HG03060 (cell line): ENCODE data around the gene UBE2H.
A peak's percentile ranks its signal among the peaks of the same experiment; 100 is the strongest.

Experiments
- ATAC-seq: cut with Tn5 transposase; IDR thresholded peaks from one replicate; pipeline ENCODE4 v1.9.1; 2021; ENCODE audit warnings: low read depth, moderate number of reproducible peaks; ENCODE audit not compliant: unreplicated experiment

UBE2H gene

GRCh38 chr7:129950933-129951225, 1.9 kb downstream of the UBE2H start:
- no peak for ATAC-seq

- no peak for ATAC-seq
Observed at GRCh38 chr7:129950191-129950932, 2.4 kb downstream of the UBE2H start.

GRCh38 chr7:129949292-129950133, 3.2 kb downstream of the UBE2H start:
- no peak for ATAC-seq

- no peak for ATAC-seq
Observed at GRCh38 chr7:129948877-129949291, 3.9 kb downstream of the UBE2H start.

GRCh38 chr7:129948338-129948737, 4.4 kb downstream of the UBE2H start:
- no peak for ATAC-seq

- no peak for ATAC-seq
Observed at GRCh38 chr7:129947701-129948100, 5.1 kb downstream of the UBE2H start.

- ATAC-seq = no peak
Observed at GRCh38 chr7:129947049-129947448, 5.7 kb downstream of the UBE2H start.

- no peak for ATAC-seq
Observed at GRCh38 chr7:129946282-129946681, 6.5 kb downstream of the UBE2H start.

- ATAC-seq = no peak
Observed at GRCh38 chr7:129943352-129943751, 9.4 kb downstream of the UBE2H start.

GRCh38 chr7:129940329-129940728, 12.4 kb downstream of the UBE2H start:
- ATAC-seq = no peak

GRCh38 chr7:129939881-129940280, 12.9 kb downstream of the UBE2H start:
- ATAC-seq = no peak

GRCh38 chr7:129933627-129934026, 19.1 kb downstream of the UBE2H start:
- ATAC-seq = no peak

- ATAC-seq = no peak
Observed at GRCh38 chr7:129926618-129927017, 26.1 kb downstream of the UBE2H start.

GRCh38 chr7:129925416-129926002, 27.3 kb downstream of the UBE2H start:
- ATAC-seq = no peak

GRCh38 chr7:129924602-129925001, 28.2 kb downstream of the UBE2H start:
- ATAC-seq = no peak

- ATAC-seq = peak; percentile 55
Observed at GRCh38 chr7:129923709-129924108, 29.1 kb downstream of the UBE2H start.

- no peak for ATAC-seq
Observed at GRCh38 chr7:129919492-129919891, 33.3 kb downstream of the UBE2H start.

- no peak for ATAC-seq
Observed at GRCh38 chr7:129918922-129919321, 33.8 kb downstream of the UBE2H start.

- no peak for ATAC-seq
Observed at GRCh38 chr7:129917934-129918333, 34.8 kb downstream of the UBE2H start.

GRCh38 chr7:129914536-129915272, 38.1 kb downstream of the UBE2H start:
- no peak for ATAC-seq

GRCh38 chr7:129913428-129913827, 39.3 kb downstream of the UBE2H start:
- ATAC-seq = no peak
